Pancreas (tissue), 10 donors: Measurements from ENCODE around the gene TCP10L. TPM values are rescaled to one million over a fixed set of nuclear protein-coding genes. Genes with fewer than 3 reads are reported as not detected.
"Not testable (repeated sequence)": the region's sequence is repeated elsewhere in the genome, so short reads cannot be mapped to it uniquely, and the experiment has no call there.

Experiments
- ATAC-seq, 4 donors: fragments of 200-7000 bp; cut with Tn5 transposase; one replicate each; pipeline versions ENCODE4 v1.8.0 to v1.9.1; 2020; ENCODE audit warnings: mild to moderate bottlenecking in 4 of 4, moderate library complexity in 4 of 4
- DNase-seq, 6 donors: peaks; one replicate each; pipeline ENCODE4 v3.0.0-alpha.2; 2020
- FAIRE-seq: peaks from 2 replicates; lab custom pipeline; 2012; peaks lifted over from hg19 to GRCh38; lab: Jason Lieb, UNC
- H3K27ac ChIP-seq, 4 donors: fragments of 200-600 bp; sonication (generic); 1 replicate in 3 of 4; 2 replicates in 1 of 4; pipeline versions ENCODE4 v1.5.0 to v1.8.0; 2020
- H3K27me3 ChIP-seq, 4 donors: fragments of 200-600 bp; one replicate each; pipeline ENCODE4 v1.8.0; 2021
- H3K36me3 ChIP-seq, 3 donors: fragments of 200-600 bp; sonication (generic) in 1 of 3; one replicate each; pipeline versions ENCODE4 v1.5.0 to v1.8.0; 2020 to 2021
- H3K4me1 ChIP-seq, 3 donors: fragments of 200-600 bp; one replicate each; pipeline ENCODE4 v1.8.0; 2021
- H3K4me3 ChIP-seq, 4 donors: fragments of 200-600 bp; sonication (generic) in 2 of 4; one replicate each; pipeline versions ENCODE4 v1.5.0 to v1.8.0; 2020 to 2021
- H3K9me3 ChIP-seq, 4 donors: fragments of 200-600 bp; one replicate each; pipeline ENCODE4 v1.8.0; 2021
- WGBS, 2 donors: extraction: QIAGEN DNeasy Blood & Tissue Kit; methylation state at CpG; one replicate each; pipeline ENCODE4 v1.1.7; 2013; 5-methylcytosine and 5-hydroxymethylcytosine counted together
- intact Hi-C, 3 donors: fragments of 100-400 bp; cut with DNase I; formaldehyde crosslinking; loops; one replicate each; pipeline versions ENCODE4 v1.11.1 to v1.14.2; 2022
- polyA plus RNA-seq, 2 donors: library from polyadenylated mRNA; stranded (reverse); fragments of 200-250 nt; gene quantifications; one replicate each; pipeline ENCODE4 v1.2.3, GENCODE V29; 2013
- total RNA-seq, 6 donors: library from RNA; stranded (reverse); fragmentation: NEBNext Ultra II Directional in 4 of 6; extraction: Animal tissue kit (Norgen Biotek cat#: 25700) in 4 of 6; gene quantifications; one replicate each; pipeline versions ENCODE4 v1.2.1 to v1.2.4, GENCODE V29; 2021 to 2023
- TF ChIP-seq, protein P1 (sequence below), 4 donors: fragments of 200-600 bp; sonication (generic) in 3 of 4; IDR thresholded peaks; one replicate each; pipeline versions ENCODE4 v1.5.0 to v1.8.0; 2021; ENCODE audit warnings: antibody characterized with exemption in 4 of 4
- donor health status: healthy with polysubstance abuse.
- donor health status: DM: no; HTN: no; CAD: no; lungs with moderate emphysema.
- donor health status: DM: no; HTN: no; CAD: no.
- donor health status: control.
- donor health status: control.
- donor health status: Bipolar disorder and iron deficiency.
- donor health status: DM: yes; HTN: yes; CAD: no.
- donor health status: DM: no; HTN: no; CAD: no.
- donor health status: DM: no; HTN: no; CAD: no.
- donor health status: DM: yes; HTN: yes; CAD: no.

The TCP10L gene, protein sequence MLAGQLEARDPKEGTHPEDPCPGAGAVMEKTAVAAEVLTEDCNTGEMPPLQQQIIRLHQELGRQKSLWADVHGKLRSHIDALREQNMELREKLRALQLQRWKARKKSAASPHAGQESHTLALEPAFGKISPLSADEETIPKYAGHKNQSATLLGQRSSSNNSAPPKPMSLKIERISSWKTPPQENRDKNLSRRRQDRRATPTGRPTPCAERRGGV
- total RNA-seq, result under 1 TPM in 3 of 6 donors, not detected in 3; 0.26 to 0.47 (median 0.46) TPM
- polyA plus RNA-seq, result 1 to 10 TPM in 1 of 2 donors, under 1 TPM in 1; 0.27 to 1.9 TPM

DNA sequence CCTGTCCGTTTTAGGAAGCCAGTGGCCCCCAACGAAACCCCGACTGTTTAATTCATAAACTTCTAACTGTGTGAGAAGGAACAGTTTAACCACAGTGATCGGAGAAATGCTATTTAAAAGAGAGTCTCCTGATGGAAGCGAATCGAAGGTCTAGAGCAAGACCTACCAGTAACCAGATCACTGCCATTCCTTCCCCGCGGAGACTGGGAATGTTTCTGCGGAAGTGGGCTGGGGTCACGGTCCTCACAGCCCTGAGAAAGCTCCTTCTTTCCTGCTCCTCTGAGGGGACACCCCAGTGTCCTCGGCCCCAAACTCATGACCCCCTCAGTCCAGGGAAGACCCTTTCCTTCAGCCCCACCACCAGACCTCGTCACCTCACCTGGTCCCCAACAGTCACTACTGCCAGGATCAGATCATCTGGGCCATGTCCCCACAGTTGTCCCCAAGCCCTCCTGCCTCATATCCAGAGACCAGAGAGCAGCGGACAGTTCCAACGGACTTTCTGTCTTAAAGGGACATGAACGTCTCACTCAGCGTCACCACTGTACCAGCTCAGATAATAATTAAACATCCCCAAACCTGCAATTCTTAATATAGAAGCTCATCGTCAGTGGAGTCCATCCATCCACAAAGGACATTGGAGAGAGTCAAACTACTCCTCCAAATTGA is at the start of gene TCP10L:
TSS of gene TCP10L (minus strand) at position 482 of the 669 bp plus-strand sequence. CDS start 1,219 bp downstream, outside the sequence.
- H3K36me3 ChIP-seq, result no peaks in the 10 kb centered on the region
- DNase-seq (no peak), FAIRE-seq (no peak), ATAC-seq (no peak)
- intact Hi-C loops, result no loop called here
- WGBS, 2 donors, result 65 to 77% methylated on average over 17 of the region's 17 CpGs
- no peaks in the 10 kb centered on the region for H3K9me3 ChIP-seq
- no peaks in the 10 kb centered on the region for H3K4me1 ChIP-seq
- no peak within 1 kb of the TSS for H3K4me3 ChIP-seq
- no peaks in the 10 kb centered on the region for H3K27me3 ChIP-seq
- no peak within 1 kb of the TSS for H3K27ac ChIP-seq
- TF ChIP-seq, protein P1, sequence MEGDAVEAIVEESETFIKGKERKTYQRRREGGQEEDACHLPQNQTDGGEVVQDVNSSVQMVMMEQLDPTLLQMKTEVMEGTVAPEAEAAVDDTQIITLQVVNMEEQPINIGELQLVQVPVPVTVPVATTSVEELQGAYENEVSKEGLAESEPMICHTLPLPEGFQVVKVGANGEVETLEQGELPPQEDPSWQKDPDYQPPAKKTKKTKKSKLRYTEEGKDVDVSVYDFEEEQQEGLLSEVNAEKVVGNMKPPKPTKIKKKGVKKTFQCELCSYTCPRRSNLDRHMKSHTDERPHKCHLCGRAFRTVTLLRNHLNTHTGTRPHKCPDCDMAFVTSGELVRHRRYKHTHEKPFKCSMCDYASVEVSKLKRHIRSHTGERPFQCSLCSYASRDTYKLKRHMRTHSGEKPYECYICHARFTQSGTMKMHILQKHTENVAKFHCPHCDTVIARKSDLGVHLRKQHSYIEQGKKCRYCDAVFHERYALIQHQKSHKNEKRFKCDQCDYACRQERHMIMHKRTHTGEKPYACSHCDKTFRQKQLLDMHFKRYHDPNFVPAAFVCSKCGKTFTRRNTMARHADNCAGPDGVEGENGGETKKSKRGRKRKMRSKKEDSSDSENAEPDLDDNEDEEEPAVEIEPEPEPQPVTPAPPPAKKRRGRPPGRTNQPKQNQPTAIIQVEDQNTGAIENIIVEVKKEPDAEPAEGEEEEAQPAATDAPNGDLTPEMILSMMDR (IDR thresholded peaks at IDR 0.05), result no peak

DNA sequence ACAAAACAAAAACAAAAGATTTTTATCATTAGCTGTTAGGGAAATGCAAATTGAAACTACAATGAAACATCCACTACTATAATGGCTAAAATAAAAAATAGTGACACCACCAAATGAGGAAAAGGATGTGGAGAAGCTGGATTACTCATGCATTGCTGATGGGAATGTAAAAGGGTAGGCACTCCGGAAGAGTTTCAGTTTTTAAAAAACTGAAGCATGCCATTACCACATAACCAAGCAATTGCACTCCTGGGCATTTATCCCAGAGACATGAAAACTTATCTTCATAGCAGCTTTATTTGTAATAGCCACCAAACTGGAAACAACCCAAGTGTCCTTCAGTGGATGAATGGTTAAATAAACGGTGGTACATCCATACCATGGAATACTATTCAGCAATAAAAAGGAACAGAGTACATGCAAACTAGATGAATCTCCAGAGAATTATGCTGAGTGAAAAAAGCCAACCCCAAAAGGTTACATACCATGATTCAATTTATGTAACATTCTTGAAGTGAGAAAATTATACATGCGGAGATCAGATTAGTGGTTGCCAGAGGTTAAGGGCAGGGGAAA is 41.4 kb upstream of the TCP10L start:
- WGBS, 2 donors, result 95 to 98% methylated on average over 3 of the region's 3 CpGs
- H3K9me3 ChIP-seq, result no peaks in the 10 kb centered on the region
- no peak for ATAC-seq
- no peak overlapping the region for H3K27ac ChIP-seq
- no peaks in the 10 kb centered on the region for H3K4me1 ChIP-seq
- intact Hi-C loops, result no loop called here
- no peak overlapping the region for H3K4me3 ChIP-seq
- no peak for FAIRE-seq
- DNase-seq, result no peak
- H3K36me3 ChIP-seq, result peaks cover 0 to 11% (median 3%) of the 10 kb centered on the region in 3 donors
- H3K27me3 ChIP-seq, result peaks cover 0 to 4% (median 0%) of the 10 kb centered on the region in 4 donors
- TF ChIP-seq, protein P1 (IDR thresholded peaks at IDR 0.05), result no peak

DNA sequence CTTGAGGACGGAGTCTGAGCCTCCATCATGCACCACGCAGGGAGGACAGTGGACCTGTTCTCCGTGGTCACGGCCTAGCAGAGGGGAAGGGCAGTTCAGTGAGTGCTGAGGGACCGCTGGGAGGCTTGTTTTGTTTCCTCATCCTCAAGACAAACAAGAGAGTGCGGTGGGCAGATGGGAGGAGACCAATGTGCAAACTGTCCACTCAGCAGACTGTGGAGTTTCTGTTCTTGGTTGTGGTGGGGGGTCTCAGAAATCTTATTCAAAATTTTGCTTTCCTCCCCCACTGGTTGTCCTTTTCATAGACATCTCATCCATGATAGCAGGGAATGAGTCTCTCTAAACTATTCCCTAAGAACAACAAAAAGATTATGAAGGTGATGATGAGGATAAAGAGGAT is 32.9 kb upstream of the TCP10L start:
- H3K27me3 ChIP-seq, DNase-seq, H3K9me3 ChIP-seq, H3K27ac ChIP-seq, ATAC-seq, intact Hi-C loops, H3K4me3 ChIP-seq, H3K36me3 ChIP-seq, H3K4me1 ChIP-seq, FAIRE-seq: not testable (repeated sequence)
- 57 to 59% methylated on average over 6 of the region's 6 CpGs for WGBS, 2 donors

DNA sequence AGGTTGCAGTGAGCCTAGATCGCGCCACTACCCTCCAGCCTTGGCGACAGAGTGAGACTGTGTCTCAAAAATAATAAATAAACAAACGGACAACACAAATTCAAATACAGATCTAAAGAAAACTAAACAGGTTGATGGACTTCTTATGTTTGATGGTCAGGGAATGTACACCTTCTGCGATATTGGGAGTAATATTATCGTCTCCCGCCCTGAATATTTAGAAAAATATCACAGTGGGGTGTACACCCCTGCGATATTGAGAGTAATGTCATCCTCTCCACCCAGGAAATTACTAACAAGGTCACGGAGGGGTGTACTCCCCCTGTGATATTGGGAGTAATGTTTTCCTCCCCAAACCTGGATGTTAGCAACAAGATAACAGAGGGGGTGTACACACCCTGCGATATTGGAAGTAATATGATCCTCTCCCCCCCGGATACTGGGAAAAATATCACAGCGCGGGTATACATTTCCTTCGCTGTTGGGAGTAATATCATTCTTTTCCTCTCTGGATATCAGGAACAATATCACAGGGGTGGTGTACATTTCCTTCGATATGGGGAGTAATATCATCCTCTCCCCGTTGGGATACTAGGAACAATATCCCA is 28.2 kb upstream of the TCP10L start:
- no peaks in the 10 kb centered on the region for H3K9me3 ChIP-seq
- peak overlapping the region in 2 of 4 donors; percentile 81 to 90 for H3K27ac ChIP-seq
- H3K4me1 ChIP-seq, result peaks cover 0 to 7% (median 3%) of the 10 kb centered on the region in 3 donors
- FAIRE-seq, result no peak
- peaks cover 0 to 8% (median 0%) of the 10 kb centered on the region in 3 donors for H3K36me3 ChIP-seq
- intact Hi-C loops, result no loop called here
- WGBS, 2 donors, result 62 to 63% methylated on average over 16 of the region's 16 CpGs
- no peak for ATAC-seq
- no peak for DNase-seq
- TF ChIP-seq, protein P1 (IDR thresholded peaks at IDR 0.05), result no peak
- H3K4me3 ChIP-seq, result peak overlapping the region; percentile 80 to 98 (median 91)
- no peaks in the 10 kb centered on the region for H3K27me3 ChIP-seq

DNA sequence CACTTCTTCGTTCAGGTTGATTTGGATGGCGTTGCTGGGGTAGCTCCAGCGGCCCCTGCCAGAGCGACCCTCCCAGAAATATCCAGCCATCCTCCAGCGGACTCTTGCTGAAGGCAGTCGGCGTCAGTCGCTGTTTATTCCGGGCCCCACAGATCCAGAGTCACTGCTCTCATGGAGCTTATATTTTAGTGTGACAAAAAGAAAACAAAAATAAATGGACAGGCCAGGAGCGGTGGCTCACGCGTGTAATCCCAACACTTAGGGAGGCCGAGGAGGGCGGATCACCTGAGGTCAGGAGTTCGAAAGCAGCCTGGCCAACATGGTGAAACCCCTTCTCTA is 27.6 kb upstream of the TCP10L start:
- WGBS, 2 donors, result 3% methylated on average over 15 of the region's 15 CpGs
- FAIRE-seq (no peak), DNase-seq (no peak), ATAC-seq (peak; percentile 21 to 42 (median 30))
- Histone ChIP-seq H3K27ac (peak overlapping the region; percentile 81 to 94 (median 86)), H3K9me3 (no peaks in the 10 kb centered on the region), H3K4me3 (peak overlapping the region; percentile 80 to 98 (median 91)), H3K27me3 (no peaks in the 10 kb centered on the region), H3K36me3 (peaks cover 0 to 12% (median 0%) of the 10 kb centered on the region in 3 donors), H3K4me1 (peaks cover 0 to 7% (median 3%) of the 10 kb centered on the region in 3 donors)
- intact Hi-C loops, result no loop called here
- TF ChIP-seq, protein P1 (IDR thresholded peaks at IDR 0.05), result no peak
